Endothelial cell of umbilical vein (primary cell): ENCODE results near the gene WDR89. TPM values are rescaled to one million over a fixed set of nuclear protein-coding genes. Genes with fewer than 3 reads are reported as not detected.

ENCODE experiments used
- BruUV-seq: library from RNA; stranded (reverse); fragments of 400-500 nt; replicated peaks from 2 replicates; lab custom pipeline; 2021; lab: Mats Ljungman, UMichigan
- CTCF ChIA-PET: fragments of 300-600, 350-600 bp; sonication (Branson Sonifier 250); formaldehyde crosslinking; loops from one replicate; lab custom pipeline; 2021; ENCODE audit warnings: antibody characterized with exemption, inconsistent platforms; lab: Charles Lee
- POLR2A ChIA-PET: fragments of 300-600, 350-600 bp; sonication (Branson Sonifier 250); formaldehyde crosslinking; loops from one replicate; lab custom pipeline; 2021; ENCODE audit warnings: antibody characterized with exemption, inconsistent platforms; lab: Charles Lee
- DNase-seq: peaks from one replicate; pipeline ENCODE4 v3.0.0-alpha.2; 2011; ENCODE audit warnings: low read depth, low spot score
- FAIRE-seq: peaks from 2 replicates; lab custom pipeline; 2011; peaks lifted over from hg19 to GRCh38; lab: Jason Lieb, UNC
- H2AFZ ChIP-seq: 2 replicates; pipeline ENCODE4 v1.6.0; 2012; ENCODE audit warnings: low read depth, low read length, control low read depth, inconsistent platforms
- H3K27ac ChIP-seq: 2 replicates; pipeline ENCODE4 v1.5.1; 2011; ENCODE audit warnings: low read depth, mild to moderate bottlenecking, control low read depth, low read length, moderate library complexity; ENCODE audit not compliant: insufficient read depth
- H3K27me3 ChIP-seq, 2 experiments: 2 replicates each; pipeline versions ENCODE4 v1.6.0 to v1.6.1; 2011; ENCODE audit warnings: low read length in 2 of 2, mixed read lengths in 1 of 2; ENCODE audit not compliant: control insufficient read depth in 2 of 2, insufficient read depth in 2 of 2
- H3K36me3 ChIP-seq, 2 experiments: 2 replicates in 1 of 2; 3 replicates in 1 of 2; pipeline ENCODE4 v1.5.1; 2011; ENCODE audit warnings: low read length in 2 of 2, mild to moderate bottlenecking in 1 of 2, moderate library complexity in 1 of 2; ENCODE audit not compliant: control insufficient read depth in 2 of 2, insufficient read depth in 2 of 2; ENCODE audit errors: extremely low read depth in 1 of 2
- H3K4me1 ChIP-seq: 3 replicates; pipeline ENCODE4 v1.5.1; 2011; ENCODE audit warnings: mild to moderate bottlenecking, low read length; ENCODE audit not compliant: control insufficient read depth, insufficient read depth; ENCODE audit errors: extremely low read depth
- H3K4me2 ChIP-seq: 2 replicates; pipeline ENCODE4 v1.6.1; 2011; ENCODE audit warnings: low read length, control low read depth, mixed read lengths; ENCODE audit not compliant: insufficient read depth
- H3K4me3 ChIP-seq, 3 experiments: fragments of 200-600 bp in 1 of 3; sonication (generic), shearing (Covaris generic) in 1 of 3; replicated peaks in 1 of 3; 2 replicates each; pipeline ENCODE4 v1.5.1; 2011 to 2016; ENCODE audit warnings: control low read depth in 3 of 3, low read length in 3 of 3, mild to moderate bottlenecking in 2 of 3, inconsistent platforms in 1 of 3, low read depth in 1 of 3, moderate library complexity in 1 of 3; ENCODE audit not compliant: insufficient read depth in 1 of 3
- H3K79me2 ChIP-seq: 2 replicates; pipeline ENCODE4 v1.6.0; 2012; ENCODE audit warnings: low read length, inconsistent platforms; ENCODE audit not compliant: control insufficient read depth, insufficient read depth
- H3K9ac ChIP-seq: replicated peaks from 2 replicates; pipeline ENCODE3; 2011; ENCODE audit warnings: low read length, control low read depth; ENCODE audit not compliant: insufficient read depth; ENCODE audit errors: extremely low read depth
- H3K9me1 ChIP-seq: replicated peaks from 3 replicates; pipeline ENCODE4 v1.6.0; 2011; ENCODE audit warnings: mild to moderate bottlenecking, low read length; ENCODE audit not compliant: control insufficient read depth, insufficient read depth; ENCODE audit errors: extremely low read depth
- H3K9me3 ChIP-seq: replicated peaks from 2 replicates; pipeline ENCODE4 v1.5.1; 2012; ENCODE audit warnings: low read length, inconsistent platforms; ENCODE audit not compliant: control insufficient read depth, insufficient read depth
- H4K20me1 ChIP-seq: replicated peaks from 2 replicates; pipeline ENCODE3; 2011; ENCODE audit warnings: mild to moderate bottlenecking, low read length; ENCODE audit not compliant: control insufficient read depth, insufficient read depth; ENCODE audit errors: extremely low read depth
- EZH2 ChIP-seq: IDR thresholded peaks from 2 replicates; pipeline ENCODE4 v1.6.1; 2012; ENCODE audit warnings: borderline replicate concordance, low read depth, mild to moderate bottlenecking, moderate library complexity, low read length, inconsistent platforms; ENCODE audit not compliant: severe bottlenecking
- FOS ChIP-seq: IDR thresholded peaks from 2 replicates; pipeline ENCODE4 v1.6.1; 2011; ENCODE audit warnings: mild to moderate bottlenecking, low read length, moderate library complexity, borderline replicate concordance; ENCODE audit not compliant: insufficient read depth
- GATA2 ChIP-seq: IDR thresholded peaks from 2 replicates; pipeline ENCODE4 v1.7.0; 2011; ENCODE audit warnings: low read depth, mild to moderate bottlenecking, moderate library complexity, mixed read lengths, low read length; ENCODE audit not compliant: insufficient read length, insufficient read depth
- JUN ChIP-seq: IDR thresholded peaks from 2 replicates; pipeline ENCODE4 v1.6.1; 2011; ENCODE audit warnings: borderline replicate concordance, low read depth; ENCODE audit not compliant: insufficient read length, insufficient read depth
- MAX ChIP-seq: IDR thresholded peaks from 2 replicates; pipeline ENCODE4 v1.6.1; 2011; ENCODE audit not compliant: insufficient read depth, insufficient read length
- MYC ChIP-seq: IDR thresholded peaks from one replicate; pipeline ENCODE4 v1.6.1; 2011; ENCODE audit warnings: mild to moderate bottlenecking, low read depth, low read length
- POLR2A ChIP-seq: IDR thresholded peaks from 2 replicates; pipeline ENCODE4 v1.6.1; 2012; ENCODE audit warnings: low read depth, mild to moderate bottlenecking, control low read depth, low read length
- POLR2AphosphoS5 ChIP-seq: IDR thresholded peaks from 2 replicates; pipeline ENCODE4 v1.6.1; 2012; ENCODE audit warnings: low read depth, mild to moderate bottlenecking, control low read depth, low read length, moderate library complexity; ENCODE audit not compliant: insufficient read depth
- dilution Hi-C: fragments of 300-500 bp; cut with MboI; formaldehyde crosslinking; loops from one replicate; pipeline ENCODE4 v1.15.0; 2019; ENCODE audit warnings: low sequenced_read_pairs; ENCODE audit not compliant: extremely low pct_ligation_motif_present
- intact Hi-C: fragments of 100-400 bp; cut with micrococcal nuclease; formaldehyde crosslinking; loops from one replicate; pipeline ENCODE4 v1.10.0; 2022
- polyA plus RNA-seq, 4 experiments: library from polyadenylated mRNA; depleted of rRNA in 3 of 4; stranded (reverse) in 3 of 4; unstranded in 1 of 4; fragments of >200 nt; gene quantifications; 2 replicates each; pipeline versions ENCODE4 v1.2.1 to v1.2.3, GENCODE V29; 2011 to 2012; ENCODE audit warnings: missing spikeins in 1 of 4
- total RNA-seq: library from RNA; stranded (reverse); gene quantifications from 2 replicates; pipeline ENCODE4 v1.2.3, GENCODE V29; 2021
- TF ChIP-seq, protein P1 (sequence below), 2 donors: IDR thresholded peaks; 1 replicate in 1 of 2; 2 replicates in 1 of 2; pipeline ENCODE4 v1.5.1; 2011; ENCODE audit warnings: low read length in 2 of 2, mild to moderate bottlenecking in 2 of 2, moderate library complexity in 2 of 2, control low read depth in 1 of 2, inconsistent platforms in 1 of 2, low read depth in 1 of 2; ENCODE audit not compliant: insufficient read depth in 1 of 2; ENCODE audit errors: extremely low read depth in 1 of 2

Gene WDR89
- total and polyA plus RNA-seq, 2 donors (not counting 3 experiments of a cell fraction or from before 2014, with no cell fraction given): 3.5 to 10.7 TPM

DNA sequence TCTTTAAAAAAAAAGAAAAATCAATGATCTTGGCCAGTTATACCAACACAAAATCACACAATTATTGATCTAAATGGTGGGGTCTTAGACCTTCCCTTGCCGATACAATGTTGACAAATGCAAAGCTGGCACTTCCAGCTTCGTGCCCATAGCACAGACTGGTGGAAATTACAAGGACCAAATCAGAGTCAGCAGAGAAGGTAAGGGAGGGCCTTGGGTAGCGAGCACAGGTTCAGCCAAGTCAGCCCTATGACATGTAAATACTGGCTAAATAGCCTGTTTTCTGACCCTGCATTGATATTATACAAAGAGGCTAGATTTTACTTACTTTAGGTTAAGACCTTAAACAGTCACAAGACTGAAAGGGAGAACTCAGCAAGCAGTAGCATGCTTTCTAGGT, 30.3 kb upstream of the WDR89 start:
- Histone ChIP-seq H2AFZ (no peak overlapping the region), H3K9ac (no peak overlapping the region), H3K9me1 (no peaks in the 10 kb centered on the region), H3K4me3 (no peak overlapping the region), H3K4me1 (no peaks in the 10 kb centered on the region), H3K27me3 (no peaks in the 10 kb centered on the region), H3K79me2 (no peaks in the 10 kb centered on the region), H3K27ac (no peak overlapping the region), H3K4me2 (no peak overlapping the region), H4K20me1 (no peaks in the 10 kb centered on the region), H3K36me3 (no peaks in the 10 kb centered on the region), H3K9me3 (no peaks in the 10 kb centered on the region)
- ChIA-PET POLR2A (no interaction called here), CTCF (no interaction called here)
- dilution Hi-C loops (no loop called here), intact Hi-C loops (no loop called here)
- no TSS peak for BruUV-seq
- no peak for FAIRE-seq
- no peak for DNase-seq
- TF ChIP-seq MYC (no peak), EZH2 (no peak), MAX (no peak), POLR2AphosphoS5 (no peak), JUN (no peak), FOS (no peak), GATA2 (no peak), POLR2A (no peak)
- TF ChIP-seq, protein P1, sequence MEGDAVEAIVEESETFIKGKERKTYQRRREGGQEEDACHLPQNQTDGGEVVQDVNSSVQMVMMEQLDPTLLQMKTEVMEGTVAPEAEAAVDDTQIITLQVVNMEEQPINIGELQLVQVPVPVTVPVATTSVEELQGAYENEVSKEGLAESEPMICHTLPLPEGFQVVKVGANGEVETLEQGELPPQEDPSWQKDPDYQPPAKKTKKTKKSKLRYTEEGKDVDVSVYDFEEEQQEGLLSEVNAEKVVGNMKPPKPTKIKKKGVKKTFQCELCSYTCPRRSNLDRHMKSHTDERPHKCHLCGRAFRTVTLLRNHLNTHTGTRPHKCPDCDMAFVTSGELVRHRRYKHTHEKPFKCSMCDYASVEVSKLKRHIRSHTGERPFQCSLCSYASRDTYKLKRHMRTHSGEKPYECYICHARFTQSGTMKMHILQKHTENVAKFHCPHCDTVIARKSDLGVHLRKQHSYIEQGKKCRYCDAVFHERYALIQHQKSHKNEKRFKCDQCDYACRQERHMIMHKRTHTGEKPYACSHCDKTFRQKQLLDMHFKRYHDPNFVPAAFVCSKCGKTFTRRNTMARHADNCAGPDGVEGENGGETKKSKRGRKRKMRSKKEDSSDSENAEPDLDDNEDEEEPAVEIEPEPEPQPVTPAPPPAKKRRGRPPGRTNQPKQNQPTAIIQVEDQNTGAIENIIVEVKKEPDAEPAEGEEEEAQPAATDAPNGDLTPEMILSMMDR (IDR thresholded peaks at IDR 0.05; ENCODE audit: extremely low read depth in 1 of 2, insufficient read depth in 1 of 2, low read depth in 1 of 2, low read length in 2 of 2): no peak
